Stimulated activated CD4-positive, alpha-beta T cell treated with anti-CD3 and anti-CD28 coated beads, Interleukin-15, amount 100 ng/mL, for 1 hour (primary cell): ENCODE measurements around the gene SMO.
"Not testable (repeated sequence)": the region's sequence is repeated elsewhere in the genome, so short reads cannot be mapped to it uniquely, and the experiment has no call there.

Experiments used
- DNase-seq, 2 donors: peaks; one replicate each; pipeline ENCODE4 v3.0.0-alpha.2; 2020; ENCODE audit warnings: low read depth in 1 of 2, low spot score in 1 of 2

The SMO gene

DNA sequence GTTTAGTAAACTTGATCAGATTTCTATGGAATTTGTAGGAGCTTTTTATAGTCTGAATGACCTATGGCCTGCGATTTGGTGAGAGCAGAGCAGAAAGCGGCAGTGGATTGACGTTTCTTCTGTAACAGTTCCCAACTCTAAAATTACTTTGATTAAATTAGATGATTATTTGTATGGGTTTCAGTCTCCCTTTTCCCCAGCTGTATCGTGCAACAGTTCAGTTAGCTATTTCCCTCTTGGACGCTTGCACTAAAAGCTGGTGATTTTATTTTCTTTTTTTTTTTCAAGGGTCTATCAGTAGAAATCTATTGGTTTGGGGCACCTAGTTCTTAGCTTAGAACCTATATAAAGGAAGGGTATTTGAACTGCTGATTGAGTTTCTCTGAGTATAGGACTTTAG, 43.2 kb downstream of the SMO start:
- DNase-seq, result no peak

GRCh38 chr7:129238546-129238945, 50.1 kb downstream of the SMO start:
- DNase-seq, result no peak

GRCh38 chr7:129240119-129240820, 51.8 kb downstream of the SMO start:
- no peak for DNase-seq

DNA sequence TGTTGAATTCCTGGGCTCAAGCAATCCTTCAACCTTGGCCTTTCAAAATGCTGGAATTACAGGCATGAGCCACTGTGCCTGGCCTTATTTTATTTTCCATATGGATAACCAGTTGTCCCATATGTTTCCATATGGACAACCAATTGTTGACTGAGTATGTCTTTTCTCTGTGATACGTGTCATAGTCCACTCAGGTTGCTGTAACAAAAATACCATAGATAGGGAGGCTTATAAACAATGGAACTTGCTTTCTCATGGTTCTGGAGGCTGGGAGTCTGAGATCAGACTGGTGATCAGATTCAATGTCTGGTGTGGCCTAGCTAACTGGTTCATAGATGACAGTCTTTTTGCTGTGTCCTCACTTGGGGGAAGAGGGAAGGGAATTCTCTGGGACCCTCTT, 55.8 kb downstream of the SMO start:
- DNase-seq, result no peak

- DNase-seq, result no peak
These were observed 57.1 kb downstream of the SMO start for GRCh38 chr7:129245533-129245932.

GRCh38 chr7:129247087-129247486, 58.7 kb downstream of the SMO start:
- DNase-seq, result no peak

GRCh38 chr7:129252128-129252527, 63.7 kb downstream of the SMO start:
- DNase-seq, result no peak

GRCh38 chr7:129252603-129253002, 64.2 kb downstream of the SMO start:
- not testable (repeated sequence) for DNase-seq

GRCh38 chr7:129255800-129256199, 67.4 kb downstream of the SMO start:
- DNase-seq, result no peak

DNA sequence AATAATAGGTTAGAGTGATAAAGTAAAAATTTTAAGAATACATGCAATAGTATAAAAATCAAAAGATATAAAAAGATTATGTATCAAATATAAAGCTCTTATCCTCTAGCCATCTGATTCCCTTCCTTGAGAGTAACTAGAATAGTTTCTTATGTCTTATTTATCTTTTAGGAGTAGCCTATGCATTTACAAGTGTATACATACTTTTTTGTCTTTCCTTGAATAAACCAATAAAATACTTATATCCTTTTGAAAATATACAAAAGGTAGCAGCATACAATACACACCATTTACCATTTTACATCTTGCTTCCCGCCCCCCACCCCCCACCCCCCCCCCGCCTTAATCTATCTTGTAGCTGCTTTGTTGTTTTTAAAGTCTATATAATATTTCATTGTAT, 67.8 kb downstream of the SMO start:
- DNase-seq, result no peak

DNA sequence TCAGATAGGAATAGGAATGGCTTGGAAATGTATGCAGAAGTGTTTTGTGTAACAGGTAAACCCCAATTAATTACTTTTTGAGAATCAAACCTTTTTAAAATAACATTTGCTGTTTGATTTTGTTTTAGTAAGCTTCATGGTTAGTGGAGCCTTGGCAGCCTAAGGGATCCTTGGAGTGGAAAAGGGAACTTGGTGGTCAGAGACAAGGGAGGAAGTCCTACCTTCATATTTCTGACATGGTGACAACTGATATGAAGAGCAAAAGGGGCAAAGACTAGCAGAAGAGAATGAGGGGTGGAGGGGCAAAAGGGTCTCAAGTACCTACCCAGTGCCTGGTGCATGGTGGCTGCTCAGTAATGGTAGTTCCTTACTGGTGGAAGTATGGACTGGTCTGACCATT, 68.7 kb downstream of the SMO start:
- DNase-seq, result no peak

GRCh38 chr7:129258649-129259389, 70.4 kb downstream of the SMO start:
- no peak for DNase-seq

- DNase-seq, result no peak
These were observed 73.9 kb downstream of the SMO start for GRCh38 chr7:129262324-129262723.
